ENCODE results near the gene STIMATE.

STIMATE gene

DNA sequence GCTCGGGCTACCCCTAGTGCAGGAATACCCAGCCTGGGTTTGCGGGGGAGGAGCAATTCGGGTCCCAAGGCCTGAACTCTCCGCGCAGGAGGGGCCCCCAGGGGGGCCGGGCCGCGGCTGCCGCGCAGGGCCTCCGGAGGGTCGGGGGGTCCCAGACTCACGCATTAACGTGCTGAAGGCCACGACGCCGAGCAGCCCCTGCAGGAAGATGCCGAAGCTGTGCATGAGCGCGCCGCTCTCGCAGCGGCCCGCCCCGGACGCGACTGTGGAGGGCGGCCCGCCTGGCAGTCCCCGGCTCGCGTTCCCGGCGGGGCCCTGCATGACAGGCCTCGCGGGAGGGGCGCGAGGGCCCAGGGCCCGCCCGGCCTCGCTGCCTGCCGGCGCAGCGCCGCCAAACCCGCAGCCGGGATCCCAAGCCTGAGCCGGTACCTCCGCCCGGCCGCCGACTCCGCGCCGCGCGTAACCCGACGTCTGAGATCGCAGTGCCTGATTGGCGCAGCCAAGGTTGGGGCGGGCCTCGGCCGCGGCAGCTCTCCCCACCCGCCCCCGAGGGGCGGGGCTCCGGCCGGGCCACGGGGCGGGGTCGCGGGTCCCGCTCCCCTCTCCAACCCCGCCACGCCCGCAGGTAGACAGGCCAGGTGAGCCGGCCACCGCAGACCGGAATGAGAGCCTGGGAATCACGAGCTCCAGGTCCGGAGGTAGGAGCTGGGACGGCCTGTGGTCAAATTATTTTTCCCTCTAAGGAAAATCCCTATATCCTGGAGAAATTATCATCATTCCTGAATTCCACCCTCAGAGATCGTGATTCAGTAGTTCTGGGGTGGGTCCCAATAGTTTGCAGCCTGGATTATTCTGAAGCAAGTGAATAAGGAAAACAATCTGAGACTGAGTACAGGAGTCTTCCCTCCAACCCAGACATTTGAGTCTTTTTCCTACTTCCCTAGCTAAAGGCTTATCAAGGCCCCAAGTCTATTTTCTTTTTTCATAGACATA lies at the start of gene STIMATE:
STIMATE (minus strand) TSS at position 419 of the 993 bp plus-strand sequence; CDS start at position 321, 98 bp downstream.
- Histone ChIP-seq H3K27ac (ENCODE audit: low read length) (peak within 1 kb of the TSS; percentile 42), H3K27me3 (ENCODE audit: low read depth, low read length) (no peaks in the 10 kb centered on the region), H3K4me1 (ENCODE audit: control insufficient read depth in 1 of 2, insufficient read depth in 2 of 2, low read length in 2 of 2) (peaks cover 2 to 26% of the 10 kb centered on the region in 2 donors), H3K4me3 (ENCODE audit: low read depth in 1 of 2, low read length in 2 of 2) (peak within 1 kb of the TSS; percentile 72 to 92), H3K36me3 (ENCODE audit: control insufficient read depth in 1 of 2, insufficient read depth in 2 of 2, low read length in 2 of 2) (no peaks in the 10 kb centered on the region), H3K9me3 (ENCODE audit: control insufficient read depth in 1 of 2, low read length in 2 of 2) (no peaks in the 10 kb centered on the region)

DNA sequence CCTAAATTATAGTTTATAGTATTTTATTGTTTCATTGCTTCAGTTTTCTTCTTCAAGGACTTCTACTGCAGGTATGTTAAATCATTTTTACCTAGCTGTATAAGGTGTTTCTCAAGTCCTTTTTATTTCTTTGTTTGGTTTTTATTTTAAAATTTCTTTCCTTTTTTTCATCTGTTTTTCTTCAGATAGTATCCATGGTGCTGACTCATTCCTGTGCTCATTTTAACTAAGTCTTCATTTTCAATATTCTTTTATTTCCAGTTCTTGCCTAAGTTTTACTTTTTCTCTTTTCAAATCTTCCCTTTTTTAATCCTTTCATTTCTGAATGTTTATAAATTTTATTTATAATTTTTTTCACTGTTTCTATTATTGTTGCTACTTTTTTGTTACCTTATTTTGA lies 42.3 kb upstream of the STIMATE start:
- Histone ChIP-seq H3K27ac (ENCODE audit: low read length) (no peak overlapping the region), H3K27me3 (ENCODE audit: low read depth, low read length) (no peaks in the 10 kb centered on the region), H3K36me3 (ENCODE audit: control insufficient read depth in 1 of 2, insufficient read depth in 2 of 2, low read length in 2 of 2) (peaks cover 0 to 10% of the 10 kb centered on the region in 2 donors), H3K4me3 (ENCODE audit: low read depth in 1 of 2, low read length in 2 of 2) (no peak overlapping the region), H3K9me3 (ENCODE audit: control insufficient read depth in 1 of 2, low read length in 2 of 2) (no peaks in the 10 kb centered on the region), H3K4me1 (ENCODE audit: control insufficient read depth in 1 of 2, insufficient read depth in 2 of 2, low read length in 2 of 2) (no peaks in the 10 kb centered on the region)

DNA sequence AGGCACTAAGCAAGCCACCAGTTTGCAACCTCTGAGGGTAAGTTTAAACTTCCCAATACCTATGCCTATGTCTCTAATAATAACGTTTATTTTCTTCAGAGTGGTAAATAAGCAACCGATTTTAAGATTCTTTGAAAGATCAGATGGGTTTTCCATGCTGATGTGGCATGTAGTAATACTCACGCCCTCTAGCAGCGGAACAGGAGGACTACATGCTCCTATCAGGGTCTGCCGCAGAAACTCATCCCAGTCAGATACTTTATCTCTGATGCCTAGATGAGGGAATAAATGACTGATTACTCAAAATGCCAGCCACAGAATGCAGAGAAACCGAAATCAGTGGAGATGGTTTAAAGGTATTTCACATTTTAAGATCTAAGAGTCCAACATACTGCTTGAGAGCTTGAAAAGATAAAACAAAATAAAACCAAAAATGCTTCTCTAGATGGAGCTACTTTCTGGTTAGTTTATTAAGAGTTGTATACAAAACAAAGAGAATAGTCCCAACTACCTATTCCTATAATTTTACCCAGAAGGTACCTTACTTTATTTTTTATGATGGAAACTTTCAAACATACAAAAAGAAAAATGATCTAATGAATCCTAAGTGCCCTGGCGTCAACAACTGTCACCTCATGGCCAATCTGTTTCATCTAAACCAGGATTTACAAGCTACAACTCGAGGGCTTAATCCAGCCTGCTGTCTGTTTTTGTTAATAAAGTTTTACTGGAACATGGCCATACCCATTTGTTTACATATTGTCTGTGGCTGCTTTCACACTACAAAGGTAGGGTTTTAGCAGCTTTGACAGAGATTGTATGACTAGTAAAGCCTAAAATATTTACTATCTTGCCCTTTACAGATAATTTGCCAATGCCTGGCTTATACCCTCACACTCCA lies 37.5 kb upstream of the STIMATE start:
- peaks cover 5% of the 10 kb centered on the region in 2 donors for H3K36me3 ChIP-seq (ENCODE audit: control insufficient read depth in 1 of 2, insufficient read depth in 2 of 2, low read length in 2 of 2)
- H3K4me1 ChIP-seq (ENCODE audit: control insufficient read depth in 1 of 2, insufficient read depth in 2 of 2, low read length in 2 of 2) = no peaks in the 10 kb centered on the region
- H3K9me3 ChIP-seq (ENCODE audit: control insufficient read depth in 1 of 2, low read length in 2 of 2) = no peaks in the 10 kb centered on the region
- H3K4me3 ChIP-seq (ENCODE audit: low read depth in 1 of 2, low read length in 2 of 2) = no peak overlapping the region
- no peaks in the 10 kb centered on the region for H3K27me3 ChIP-seq (ENCODE audit: low read depth, low read length)
- H3K27ac ChIP-seq (ENCODE audit: low read length) = no peak overlapping the region

DNA sequence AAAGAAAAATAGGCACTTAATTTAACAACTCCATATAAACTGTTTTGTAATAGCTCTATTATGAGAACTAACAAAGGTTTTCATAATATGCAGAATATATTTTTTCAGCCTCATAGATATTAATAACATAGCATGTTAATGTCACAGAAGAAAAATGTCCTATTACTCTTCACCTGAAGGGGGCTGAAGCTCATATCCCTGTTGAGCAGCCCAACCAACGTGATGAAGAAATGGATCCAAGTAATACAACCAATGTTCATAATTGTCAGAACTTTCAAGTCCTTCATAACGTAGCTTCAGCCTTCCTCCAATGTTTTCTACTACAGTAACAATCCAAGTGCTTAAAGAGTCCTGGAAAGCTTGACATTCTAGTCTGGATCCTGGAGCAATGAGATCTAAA lies 34.5 kb upstream of the STIMATE start:
- no peak overlapping the region for H3K27ac ChIP-seq (ENCODE audit: low read length)
- H3K4me3 ChIP-seq (ENCODE audit: low read depth in 1 of 2, low read length in 2 of 2) = no peak overlapping the region
- peaks cover 5 to 16% of the 10 kb centered on the region in 2 donors for H3K36me3 ChIP-seq (ENCODE audit: control insufficient read depth in 1 of 2, insufficient read depth in 2 of 2, low read length in 2 of 2)
- H3K4me1 ChIP-seq (ENCODE audit: control insufficient read depth in 1 of 2, insufficient read depth in 2 of 2, low read length in 2 of 2) = no peaks in the 10 kb centered on the region
- H3K9me3 ChIP-seq (ENCODE audit: control insufficient read depth in 1 of 2, low read length in 2 of 2) = no peaks in the 10 kb centered on the region
- no peaks in the 10 kb centered on the region for H3K27me3 ChIP-seq (ENCODE audit: low read depth, low read length)

DNA sequence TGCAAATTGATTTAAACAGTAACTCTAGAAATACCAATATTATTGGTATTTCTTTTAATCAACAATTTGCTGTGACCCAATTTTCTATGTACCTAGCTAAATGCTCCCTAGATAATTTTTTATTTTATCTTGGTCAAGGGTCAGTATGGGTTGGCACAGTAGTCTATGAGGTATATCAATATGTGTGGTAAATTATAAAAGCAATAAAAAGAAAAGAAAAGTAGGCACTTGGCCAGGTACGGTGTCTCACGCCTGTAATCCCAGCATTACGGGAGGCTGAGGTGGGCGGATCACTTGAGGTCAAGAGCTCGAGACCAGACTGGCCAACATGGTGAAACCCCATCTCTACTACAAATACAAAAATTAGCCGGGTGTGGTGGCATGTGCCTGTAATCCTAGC lies 34.0 kb upstream of the STIMATE start:
- Histone ChIP-seq H3K27me3 (ENCODE audit: low read depth, low read length) (no peaks in the 10 kb centered on the region), H3K27ac (ENCODE audit: low read length) (no peak overlapping the region), H3K4me1 (ENCODE audit: control insufficient read depth in 1 of 2, insufficient read depth in 2 of 2, low read length in 2 of 2) (no peaks in the 10 kb centered on the region), H3K9me3 (ENCODE audit: control insufficient read depth in 1 of 2, low read length in 2 of 2) (no peaks in the 10 kb centered on the region), H3K4me3 (ENCODE audit: low read depth in 1 of 2, low read length in 2 of 2) (no peak overlapping the region), H3K36me3 (ENCODE audit: control insufficient read depth in 1 of 2, insufficient read depth in 2 of 2, low read length in 2 of 2) (peaks cover 5 to 16% of the 10 kb centered on the region in 2 donors)

DNA sequence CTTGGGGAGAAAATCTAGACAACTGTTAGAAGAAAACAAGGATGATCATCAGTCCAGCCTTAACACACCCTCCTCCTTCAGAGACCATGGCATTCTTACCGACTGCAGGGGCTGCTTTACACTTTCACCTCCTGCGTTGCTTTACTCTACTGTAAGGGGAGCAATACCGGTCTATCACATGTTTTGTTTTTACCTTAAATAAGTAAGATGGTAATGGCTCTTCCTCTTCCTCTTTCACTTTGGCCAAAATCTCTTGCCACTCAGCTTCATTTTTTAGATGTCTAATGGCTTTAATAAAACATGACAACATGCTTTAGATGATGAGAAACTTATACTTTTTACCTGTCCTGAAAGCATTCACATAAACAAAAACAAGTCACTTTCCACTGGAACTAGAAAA lies 33.4 kb upstream of the STIMATE start:
- H3K27me3 ChIP-seq (ENCODE audit: low read depth, low read length) = no peaks in the 10 kb centered on the region
- no peak overlapping the region for H3K4me3 ChIP-seq (ENCODE audit: low read depth in 1 of 2, low read length in 2 of 2)
- peaks cover 5 to 16% of the 10 kb centered on the region in 2 donors for H3K36me3 ChIP-seq (ENCODE audit: control insufficient read depth in 1 of 2, insufficient read depth in 2 of 2, low read length in 2 of 2)
- H3K4me1 ChIP-seq (ENCODE audit: control insufficient read depth in 1 of 2, insufficient read depth in 2 of 2, low read length in 2 of 2) = no peaks in the 10 kb centered on the region
- no peak overlapping the region for H3K27ac ChIP-seq (ENCODE audit: low read length)
- no peaks in the 10 kb centered on the region for H3K9me3 ChIP-seq (ENCODE audit: control insufficient read depth in 1 of 2, low read length in 2 of 2)

DNA sequence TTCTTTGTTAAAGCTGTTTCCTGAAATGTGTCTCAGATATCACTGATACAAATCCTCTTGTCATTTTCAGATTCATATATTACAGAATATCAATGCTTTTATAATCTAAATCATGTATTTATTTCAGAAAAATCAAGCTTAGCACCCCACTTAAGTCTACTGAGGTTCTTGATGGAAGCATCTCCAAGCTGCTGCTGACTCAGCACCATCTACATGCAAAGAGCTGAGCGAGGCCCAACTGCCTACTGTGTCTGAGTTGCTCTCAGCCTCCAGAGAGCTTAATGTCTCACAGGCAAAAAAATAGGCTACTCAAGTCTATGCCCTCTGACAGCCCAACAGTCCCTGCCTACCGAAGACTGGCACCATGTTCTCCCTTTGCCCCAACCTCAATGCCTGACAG lies 29.2 kb upstream of the STIMATE start:
- no peaks in the 10 kb centered on the region for H3K4me1 ChIP-seq (ENCODE audit: control insufficient read depth in 1 of 2, insufficient read depth in 2 of 2, low read length in 2 of 2)
- H3K9me3 ChIP-seq (ENCODE audit: control insufficient read depth in 1 of 2, low read length in 2 of 2) = no peaks in the 10 kb centered on the region
- no peaks in the 10 kb centered on the region for H3K27me3 ChIP-seq (ENCODE audit: low read depth, low read length)
- H3K36me3 ChIP-seq (ENCODE audit: control insufficient read depth in 1 of 2, insufficient read depth in 2 of 2, low read length in 2 of 2) = peaks cover 11 to 38% of the 10 kb centered on the region in 2 donors
- H3K27ac ChIP-seq (ENCODE audit: low read length) = no peak overlapping the region
- no peak overlapping the region for H3K4me3 ChIP-seq (ENCODE audit: low read depth in 1 of 2, low read length in 2 of 2)

DNA sequence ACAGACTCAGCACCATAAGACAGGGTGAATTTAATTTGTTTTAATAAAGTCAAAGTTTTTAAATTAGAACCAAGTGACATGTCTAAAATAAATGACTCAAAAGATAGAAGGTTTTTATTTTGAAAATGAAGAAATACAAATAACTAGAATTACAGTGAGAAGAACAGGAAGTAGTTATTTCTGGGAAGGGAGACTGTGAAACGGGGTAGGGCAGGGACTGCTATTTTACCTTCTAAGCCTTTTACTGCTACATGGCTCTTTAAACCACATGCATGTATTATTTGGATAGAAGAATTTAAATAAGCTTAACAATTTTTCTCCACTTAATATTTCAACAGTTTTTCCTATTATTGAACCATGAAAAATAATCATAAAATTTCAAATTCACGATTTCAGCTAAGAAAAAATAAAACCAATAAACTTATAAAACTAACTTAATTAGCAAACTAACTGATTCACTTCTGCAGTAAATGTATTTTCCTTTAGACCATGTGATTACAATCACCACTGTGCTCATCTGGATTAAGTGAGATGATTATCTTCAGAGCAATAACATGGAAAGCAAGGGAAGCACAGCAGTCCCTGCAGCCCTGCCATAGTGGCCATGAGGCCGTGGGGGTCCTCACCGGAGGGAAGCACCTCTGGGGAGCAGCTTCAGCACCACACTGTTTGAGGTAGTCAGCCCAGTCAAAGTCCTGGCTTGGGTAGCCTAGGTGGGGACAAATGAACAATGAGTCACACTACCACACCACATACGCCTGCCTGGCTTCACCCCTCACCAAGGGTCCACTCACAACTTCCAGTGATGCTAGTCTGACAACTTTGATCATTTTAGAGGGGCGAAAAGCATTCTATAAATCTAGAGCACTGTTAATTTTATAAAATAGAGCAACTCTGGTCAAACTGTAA lies 28.3 kb upstream of the STIMATE start:
- H3K27ac ChIP-seq (ENCODE audit: low read length) = no peak overlapping the region
- H3K4me1 ChIP-seq (ENCODE audit: control insufficient read depth in 1 of 2, insufficient read depth in 2 of 2, low read length in 2 of 2) = no peaks in the 10 kb centered on the region
- no peak overlapping the region for H3K4me3 ChIP-seq (ENCODE audit: low read depth in 1 of 2, low read length in 2 of 2)
- H3K36me3 ChIP-seq (ENCODE audit: control insufficient read depth in 1 of 2, insufficient read depth in 2 of 2, low read length in 2 of 2) = peaks cover 19 to 43% of the 10 kb centered on the region in 2 donors
- H3K27me3 ChIP-seq (ENCODE audit: low read depth, low read length) = no peaks in the 10 kb centered on the region
- H3K9me3 ChIP-seq (ENCODE audit: control insufficient read depth in 1 of 2, low read length in 2 of 2) = no peaks in the 10 kb centered on the region

DNA sequence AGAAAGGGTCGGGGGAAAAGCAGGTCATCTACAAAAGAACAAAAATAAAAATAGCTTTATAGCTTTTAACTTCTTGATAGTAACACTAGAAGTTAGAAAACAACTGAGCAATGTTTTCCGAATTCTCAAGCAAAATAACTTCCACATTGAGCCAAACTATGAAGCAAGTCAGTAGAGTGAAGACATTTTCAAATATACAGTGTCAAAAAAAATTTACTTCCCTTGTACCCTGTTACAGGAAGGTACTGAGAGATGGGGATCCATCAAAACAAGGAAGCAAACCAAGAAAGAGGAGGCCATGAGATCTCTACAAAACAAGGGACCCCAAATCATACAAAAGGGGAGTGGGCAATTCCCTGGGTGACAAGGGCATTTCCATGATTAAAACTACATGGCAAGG lies 26.6 kb upstream of the STIMATE start:
- no peaks in the 10 kb centered on the region for H3K9me3 ChIP-seq (ENCODE audit: control insufficient read depth in 1 of 2, low read length in 2 of 2)
- no peak overlapping the region for H3K4me3 ChIP-seq (ENCODE audit: low read depth in 1 of 2, low read length in 2 of 2)
- no peaks in the 10 kb centered on the region for H3K4me1 ChIP-seq (ENCODE audit: control insufficient read depth in 1 of 2, insufficient read depth in 2 of 2, low read length in 2 of 2)
- no peak overlapping the region for H3K27ac ChIP-seq (ENCODE audit: low read length)
- H3K36me3 ChIP-seq (ENCODE audit: control insufficient read depth in 1 of 2, insufficient read depth in 2 of 2, low read length in 2 of 2) = peaks cover 19 to 50% of the 10 kb centered on the region in 2 donors
- H3K27me3 ChIP-seq (ENCODE audit: low read depth, low read length) = no peaks in the 10 kb centered on the region

DNA sequence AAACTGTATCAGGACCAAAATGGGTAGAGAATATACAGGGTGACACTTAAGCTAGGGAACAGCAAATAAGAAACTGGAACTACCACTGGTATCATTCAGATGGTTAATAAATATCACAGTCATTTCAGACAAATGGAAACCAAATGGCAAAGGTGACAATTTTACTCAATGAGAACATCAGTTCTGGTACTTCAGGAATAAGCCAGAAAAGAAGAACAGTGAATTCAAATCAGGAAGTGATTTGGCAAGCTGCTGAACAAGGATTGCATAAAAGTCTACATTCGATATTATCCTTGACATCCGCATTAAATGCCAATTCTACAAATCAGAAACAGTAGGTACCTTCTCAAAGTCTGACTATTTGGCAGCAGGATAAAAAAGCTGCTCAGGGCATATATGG lies 23.5 kb upstream of the STIMATE start:
- Histone ChIP-seq H3K36me3 (ENCODE audit: control insufficient read depth in 1 of 2, insufficient read depth in 2 of 2, low read length in 2 of 2) (peaks cover 25 to 53% of the 10 kb centered on the region in 2 donors), H3K27ac (ENCODE audit: low read length) (no peak overlapping the region)

More for the DNA sequence above, 23.5 kb upstream of the STIMATE start:
- no peak overlapping the region for H3K4me3 ChIP-seq (ENCODE audit: low read depth in 1 of 2, low read length in 2 of 2)
- no peaks in the 10 kb centered on the region for H3K9me3 ChIP-seq (ENCODE audit: control insufficient read depth in 1 of 2, low read length in 2 of 2)
- no peaks in the 10 kb centered on the region for H3K4me1 ChIP-seq (ENCODE audit: control insufficient read depth in 1 of 2, insufficient read depth in 2 of 2, low read length in 2 of 2)
- no peaks in the 10 kb centered on the region for H3K27me3 ChIP-seq (ENCODE audit: low read depth, low read length)

Measured in muscle layer of duodenum (tissue), 2 donors.